H1 (cell line): Measurements from ENCODE around the gene COX19. TPM values are rescaled to one million over a fixed set of nuclear protein-coding genes. Genes with fewer than 3 reads are reported as not detected.

ENCODE experiments used
- GABPA ChIP-seq: IDR thresholded peaks from 2 replicates; pipeline ENCODE4 v1.6.1; 2011; ENCODE audit warnings: mild to moderate bottlenecking, low read length, moderate library complexity, borderline replicate concordance; ENCODE audit not compliant: insufficient read depth
- GTF2F1 ChIP-seq: IDR thresholded peaks from 2 replicates; pipeline ENCODE4 v1.6.1; 2012; ENCODE audit warnings: low read depth, low read length, improper control_type of control experiment, borderline replicate concordance
- HDAC2 ChIP-seq, 2 experiments: fragments of 300-600 bp in 1 of 2; sonication (generic) in 1 of 2; IDR thresholded peaks; 2 replicates each; pipeline ENCODE4 v1.6.1; 2011 to 2012; ENCODE audit warnings: low read depth in 2 of 2, low read length in 2 of 2, mild to moderate bottlenecking in 2 of 2, moderate library complexity in 2 of 2, borderline replicate concordance in 1 of 2, inconsistent platforms in 1 of 2
- polyA plus RNA-seq, 7 experiments: library from polyadenylated mRNA; depleted of rRNA in 3 of 7; stranded (reverse) in 5 of 7; unstranded in 2 of 7; fragments of >200 nt in 5 of 7; fragments of 200-250 nt in 2 of 7; gene quantifications; 1 replicate in 5 of 7; 2 replicates in 1 of 7; 4 replicates in 1 of 7; pipeline versions ENCODE4 v1.2.1 to v1.2.3, GENCODE V29; 2011 to 2013; ENCODE audit warnings: missing spikeins in 2 of 7, mixed read lengths in 2 of 7
- total RNA-seq: library from RNA; stranded (reverse); fragmentation: NEBNext Ultra II Directional; extraction: Animal tissue kit (Norgen Biotek cat#: 25700); gene quantifications from 2 replicates; pipeline ENCODE4 v1.2.1, GENCODE V29; 2021
- TF ChIP-seq, protein P1 (sequence below): IDR thresholded peaks from 2 replicates; pipeline ENCODE4 v1.6.1; 2012; ENCODE audit warnings: inconsistent platforms
- TF ChIP-seq, protein P2 (sequence below): fragments of 300-600 bp; sonication (generic); IDR thresholded peaks from 2 replicates; pipeline ENCODE4 v1.7.1; 2012; ENCODE audit warnings: low read length, moderate library complexity, mild to moderate bottlenecking, inconsistent platforms; ENCODE audit not compliant: insufficient replicate concordance

Gene COX19
- total and polyA plus RNA-seq, 2 of the 8 experiments (the other 6 are each of a cell fraction or from before 2014, with no cell fraction given), result 3.9 to 7.9 TPM

DNA sequence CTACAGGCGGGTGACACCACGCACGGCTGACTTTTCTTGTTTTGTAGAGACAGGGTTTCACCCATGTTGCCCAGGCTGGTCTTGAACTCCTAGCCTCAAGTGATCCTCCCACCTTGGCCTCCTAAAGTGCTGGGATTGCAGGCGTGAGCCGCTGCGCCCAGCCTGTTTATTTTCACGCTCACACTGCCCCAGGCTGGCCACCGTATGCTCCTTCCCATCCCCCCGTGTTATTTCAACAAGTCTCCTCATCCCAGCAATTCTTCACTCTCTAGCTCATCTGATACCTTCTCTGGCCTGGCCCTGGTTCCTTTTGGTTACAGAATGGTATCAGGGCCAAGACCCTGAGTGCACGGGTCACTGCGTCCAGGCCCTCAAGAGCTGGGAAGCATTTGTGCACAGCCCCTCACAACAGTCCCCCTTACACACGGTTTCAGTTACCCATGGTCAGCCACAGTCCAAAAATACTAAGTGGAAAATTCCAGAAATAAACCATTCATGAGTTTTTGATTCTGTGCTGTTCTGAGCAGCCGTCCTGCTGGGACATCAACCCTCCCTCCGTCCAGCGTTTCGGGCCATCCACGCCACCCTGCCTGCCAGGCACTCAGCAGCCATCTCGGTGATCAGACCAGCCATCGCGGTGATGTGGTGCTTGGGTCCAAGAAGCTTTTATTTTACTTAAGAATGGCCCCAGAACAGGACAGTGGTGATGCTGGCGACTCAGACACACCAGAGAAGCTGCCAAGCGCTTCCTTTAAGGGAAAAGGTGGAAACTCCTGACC is 8.9 kb downstream of the COX19 start (continued):
- no peak for TF ChIP-seq GABPA
- TF ChIP-seq, protein P1, sequence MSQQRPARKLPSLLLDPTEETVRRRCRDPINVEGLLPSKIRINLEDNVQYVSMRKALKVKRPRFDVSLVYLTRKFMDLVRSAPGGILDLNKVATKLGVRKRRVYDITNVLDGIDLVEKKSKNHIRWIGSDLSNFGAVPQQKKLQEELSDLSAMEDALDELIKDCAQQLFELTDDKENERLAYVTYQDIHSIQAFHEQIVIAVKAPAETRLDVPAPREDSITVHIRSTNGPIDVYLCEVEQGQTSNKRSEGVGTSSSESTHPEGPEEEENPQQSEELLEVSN, result no peak
- no peak for TF ChIP-seq GTF2F1
- TF ChIP-seq, protein P2, sequence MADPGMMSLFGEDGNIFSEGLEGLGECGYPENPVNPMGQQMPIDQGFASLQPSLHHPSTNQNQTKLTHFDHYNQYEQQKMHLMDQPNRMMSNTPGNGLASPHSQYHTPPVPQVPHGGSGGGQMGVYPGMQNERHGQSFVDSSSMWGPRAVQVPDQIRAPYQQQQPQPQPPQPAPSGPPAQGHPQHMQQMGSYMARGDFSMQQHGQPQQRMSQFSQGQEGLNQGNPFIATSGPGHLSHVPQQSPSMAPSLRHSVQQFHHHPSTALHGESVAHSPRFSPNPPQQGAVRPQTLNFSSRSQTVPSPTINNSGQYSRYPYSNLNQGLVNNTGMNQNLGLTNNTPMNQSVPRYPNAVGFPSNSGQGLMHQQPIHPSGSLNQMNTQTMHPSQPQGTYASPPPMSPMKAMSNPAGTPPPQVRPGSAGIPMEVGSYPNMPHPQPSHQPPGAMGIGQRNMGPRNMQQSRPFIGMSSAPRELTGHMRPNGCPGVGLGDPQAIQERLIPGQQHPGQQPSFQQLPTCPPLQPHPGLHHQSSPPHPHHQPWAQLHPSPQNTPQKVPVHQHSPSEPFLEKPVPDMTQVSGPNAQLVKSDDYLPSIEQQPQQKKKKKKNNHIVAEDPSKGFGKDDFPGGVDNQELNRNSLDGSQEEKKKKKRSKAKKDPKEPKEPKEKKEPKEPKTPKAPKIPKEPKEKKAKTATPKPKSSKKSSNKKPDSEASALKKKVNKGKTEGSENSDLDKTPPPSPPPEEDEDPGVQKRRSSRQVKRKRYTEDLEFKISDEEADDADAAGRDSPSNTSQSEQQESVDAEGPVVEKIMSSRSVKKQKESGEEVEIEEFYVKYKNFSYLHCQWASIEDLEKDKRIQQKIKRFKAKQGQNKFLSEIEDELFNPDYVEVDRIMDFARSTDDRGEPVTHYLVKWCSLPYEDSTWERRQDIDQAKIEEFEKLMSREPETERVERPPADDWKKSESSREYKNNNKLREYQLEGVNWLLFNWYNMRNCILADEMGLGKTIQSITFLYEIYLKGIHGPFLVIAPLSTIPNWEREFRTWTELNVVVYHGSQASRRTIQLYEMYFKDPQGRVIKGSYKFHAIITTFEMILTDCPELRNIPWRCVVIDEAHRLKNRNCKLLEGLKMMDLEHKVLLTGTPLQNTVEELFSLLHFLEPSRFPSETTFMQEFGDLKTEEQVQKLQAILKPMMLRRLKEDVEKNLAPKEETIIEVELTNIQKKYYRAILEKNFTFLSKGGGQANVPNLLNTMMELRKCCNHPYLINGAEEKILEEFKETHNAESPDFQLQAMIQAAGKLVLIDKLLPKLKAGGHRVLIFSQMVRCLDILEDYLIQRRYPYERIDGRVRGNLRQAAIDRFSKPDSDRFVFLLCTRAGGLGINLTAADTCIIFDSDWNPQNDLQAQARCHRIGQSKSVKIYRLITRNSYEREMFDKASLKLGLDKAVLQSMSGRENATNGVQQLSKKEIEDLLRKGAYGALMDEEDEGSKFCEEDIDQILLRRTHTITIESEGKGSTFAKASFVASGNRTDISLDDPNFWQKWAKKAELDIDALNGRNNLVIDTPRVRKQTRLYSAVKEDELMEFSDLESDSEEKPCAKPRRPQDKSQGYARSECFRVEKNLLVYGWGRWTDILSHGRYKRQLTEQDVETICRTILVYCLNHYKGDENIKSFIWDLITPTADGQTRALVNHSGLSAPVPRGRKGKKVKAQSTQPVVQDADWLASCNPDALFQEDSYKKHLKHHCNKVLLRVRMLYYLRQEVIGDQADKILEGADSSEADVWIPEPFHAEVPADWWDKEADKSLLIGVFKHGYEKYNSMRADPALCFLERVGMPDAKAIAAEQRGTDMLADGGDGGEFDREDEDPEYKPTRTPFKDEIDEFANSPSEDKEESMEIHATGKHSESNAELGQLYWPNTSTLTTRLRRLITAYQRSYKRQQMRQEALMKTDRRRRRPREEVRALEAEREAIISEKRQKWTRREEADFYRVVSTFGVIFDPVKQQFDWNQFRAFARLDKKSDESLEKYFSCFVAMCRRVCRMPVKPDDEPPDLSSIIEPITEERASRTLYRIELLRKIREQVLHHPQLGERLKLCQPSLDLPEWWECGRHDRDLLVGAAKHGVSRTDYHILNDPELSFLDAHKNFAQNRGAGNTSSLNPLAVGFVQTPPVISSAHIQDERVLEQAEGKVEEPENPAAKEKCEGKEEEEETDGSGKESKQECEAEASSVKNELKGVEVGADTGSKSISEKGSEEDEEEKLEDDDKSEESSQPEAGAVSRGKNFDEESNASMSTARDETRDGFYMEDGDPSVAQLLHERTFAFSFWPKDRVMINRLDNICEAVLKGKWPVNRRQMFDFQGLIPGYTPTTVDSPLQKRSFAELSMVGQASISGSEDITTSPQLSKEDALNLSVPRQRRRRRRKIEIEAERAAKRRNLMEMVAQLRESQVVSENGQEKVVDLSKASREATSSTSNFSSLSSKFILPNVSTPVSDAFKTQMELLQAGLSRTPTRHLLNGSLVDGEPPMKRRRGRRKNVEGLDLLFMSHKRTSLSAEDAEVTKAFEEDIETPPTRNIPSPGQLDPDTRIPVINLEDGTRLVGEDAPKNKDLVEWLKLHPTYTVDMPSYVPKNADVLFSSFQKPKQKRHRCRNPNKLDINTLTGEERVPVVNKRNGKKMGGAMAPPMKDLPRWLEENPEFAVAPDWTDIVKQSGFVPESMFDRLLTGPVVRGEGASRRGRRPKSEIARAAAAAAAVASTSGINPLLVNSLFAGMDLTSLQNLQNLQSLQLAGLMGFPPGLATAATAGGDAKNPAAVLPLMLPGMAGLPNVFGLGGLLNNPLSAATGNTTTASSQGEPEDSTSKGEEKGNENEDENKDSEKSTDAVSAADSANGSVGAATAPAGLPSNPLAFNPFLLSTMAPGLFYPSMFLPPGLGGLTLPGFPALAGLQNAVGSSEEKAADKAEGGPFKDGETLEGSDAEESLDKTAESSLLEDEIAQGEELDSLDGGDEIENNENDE, result no peak
- TF ChIP-seq HDAC2 (IDR thresholded peaks at IDR 0.05; ENCODE audit: borderline replicate concordance in 1 of 2, low read depth in 2 of 2, low read length in 2 of 2), result no peak
